DND-41 (cell line): Measurements from ENCODE around the gene CTCF.

Experiments used
- ATAC-seq: fragments of 200-7000 bp; cut with Tn5 transposase; 3 replicates; pipeline ENCODE4 v1.9.1; 2021; ENCODE audit warnings: low read depth; ENCODE audit not compliant: insufficient read depth
- DNase-seq: peaks from one replicate; pipeline ENCODE4 v3.0.0-alpha.2; 2020
- H2AFZ ChIP-seq: 2 replicates; pipeline ENCODE4 v1.6.0; 2012; ENCODE audit warnings: low read depth, low read length
- H3K27ac ChIP-seq: 2 replicates; pipeline ENCODE4 v1.5.1; 2012; ENCODE audit warnings: low read length, inconsistent platforms
- H3K27me3 ChIP-seq: fragments of 200-600 bp; sonication (generic); 2 replicates; pipeline ENCODE4 v1.6.0; 2012; ENCODE audit warnings: low read length, mild to moderate bottlenecking, inconsistent platforms; ENCODE audit not compliant: insufficient read depth, poor library complexity
- H3K36me3 ChIP-seq: 2 replicates; pipeline ENCODE4 v1.5.1; 2012; ENCODE audit warnings: low read length, inconsistent platforms; ENCODE audit not compliant: insufficient read depth
- H3K4me1 ChIP-seq: 2 replicates; pipeline ENCODE4 v1.5.1; 2012; ENCODE audit warnings: mild to moderate bottlenecking, low read length; ENCODE audit not compliant: insufficient read depth
- H3K4me2 ChIP-seq: 2 replicates; pipeline ENCODE4 v1.6.0; 2012; ENCODE audit warnings: mild to moderate bottlenecking, moderate library complexity, low read length, inconsistent platforms; ENCODE audit not compliant: insufficient read depth
- H3K4me3 ChIP-seq, 2 experiments: fragments of 200-600 bp in 1 of 2; shearing (Covaris generic) in 1 of 2; 2 replicates each; pipeline ENCODE4 v1.5.1; 2012 to 2016; ENCODE audit warnings: inconsistent platforms in 2 of 2, low read length in 2 of 2, mild to moderate bottlenecking in 2 of 2, low read depth in 1 of 2, moderate library complexity in 1 of 2
- H3K79me2 ChIP-seq: 2 replicates; pipeline ENCODE4 v1.6.0; 2012; ENCODE audit warnings: low read length, inconsistent platforms; ENCODE audit not compliant: insufficient read depth
- H3K9ac ChIP-seq: 2 replicates; pipeline ENCODE4 v1.6.0; 2012; ENCODE audit warnings: low read depth, mild to moderate bottlenecking, inconsistent platforms, low read length, moderate library complexity
- H3K9me3 ChIP-seq: 2 replicates; pipeline ENCODE4 v1.5.1; 2012; ENCODE audit warnings: low read length, moderate library complexity, mild to moderate bottlenecking, inconsistent platforms; ENCODE audit not compliant: insufficient read depth, severe bottlenecking
- H4K20me1 ChIP-seq: 2 replicates; pipeline ENCODE4 v1.6.0; 2012; ENCODE audit warnings: low read length; ENCODE audit not compliant: insufficient read depth
- EZH2 ChIP-seq: IDR thresholded peaks from 3 replicates; pipeline ENCODE4 v1.6.1; 2012; ENCODE audit warnings: borderline replicate concordance, low read depth, mild to moderate bottlenecking, moderate library complexity, low read length, inconsistent platforms; ENCODE audit not compliant: severe bottlenecking
- TF ChIP-seq, protein P1 (sequence below): IDR thresholded peaks from 2 replicates; pipeline ENCODE4 v1.5.1; 2012; ENCODE audit warnings: borderline replicate concordance, low read length, moderate library complexity, mild to moderate bottlenecking; ENCODE audit not compliant: poor library complexity, severe bottlenecking; ENCODE audit errors: extremely low read depth

The CTCF gene

DNA sequence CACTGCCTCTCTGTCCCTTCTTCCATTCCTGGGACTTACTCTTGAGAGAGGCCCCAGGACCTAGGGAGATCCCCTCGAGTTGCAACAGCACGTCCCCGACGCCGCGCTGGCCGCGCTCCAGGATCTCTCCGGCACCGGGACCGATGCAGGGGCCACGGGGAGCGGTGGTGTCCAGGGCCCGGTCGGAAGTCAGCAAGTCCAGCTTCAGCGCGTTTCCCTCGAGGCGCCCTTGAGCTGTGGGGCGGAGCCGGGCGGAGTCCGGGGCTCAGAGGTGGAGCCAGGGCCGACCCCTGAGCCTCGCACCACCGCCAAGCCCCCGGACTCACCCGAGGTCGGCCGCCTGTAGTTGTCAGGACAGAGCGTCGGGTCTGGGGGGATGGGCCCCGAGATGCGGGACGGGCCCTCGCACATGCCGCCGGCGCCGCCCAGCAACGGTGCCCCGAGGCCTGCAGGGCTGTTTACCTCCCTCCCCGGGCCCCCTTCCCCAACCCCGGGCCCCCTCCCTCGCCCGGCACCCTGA is 103.8 kb downstream of the CTCF start:
- H3K4me2 ChIP-seq, result peak overlapping the region; percentile 100
- H3K4me3 ChIP-seq, result peak overlapping the region; percentile 85 to 96; a peak in 3 of 4 replicates
- DNase-seq (no peak), ATAC-seq (peak; percentile 32)
- H3K79me2 ChIP-seq, result peaks cover 10% of the 10 kb centered on the region
- H3K9ac ChIP-seq, result peak overlapping the region; percentile 94
- peaks cover 27% of the 10 kb centered on the region for H3K36me3 ChIP-seq
- peaks cover 41% of the 10 kb centered on the region for H3K4me1 ChIP-seq
- 0 out of 2 replicates have a peak, but pooled peaks cover 2% of the 10 kb centered on the region for H4K20me1 ChIP-seq
- no peaks in the 10 kb centered on the region for H3K27me3 ChIP-seq
- peak overlapping the region; percentile 84 for H3K27ac ChIP-seq
- H2AFZ ChIP-seq, result peak overlapping the region; percentile 98
- H3K9me3 ChIP-seq, result no peaks in the 10 kb centered on the region
- TF ChIP-seq EZH2, result no peak
- TF ChIP-seq, protein P1, sequence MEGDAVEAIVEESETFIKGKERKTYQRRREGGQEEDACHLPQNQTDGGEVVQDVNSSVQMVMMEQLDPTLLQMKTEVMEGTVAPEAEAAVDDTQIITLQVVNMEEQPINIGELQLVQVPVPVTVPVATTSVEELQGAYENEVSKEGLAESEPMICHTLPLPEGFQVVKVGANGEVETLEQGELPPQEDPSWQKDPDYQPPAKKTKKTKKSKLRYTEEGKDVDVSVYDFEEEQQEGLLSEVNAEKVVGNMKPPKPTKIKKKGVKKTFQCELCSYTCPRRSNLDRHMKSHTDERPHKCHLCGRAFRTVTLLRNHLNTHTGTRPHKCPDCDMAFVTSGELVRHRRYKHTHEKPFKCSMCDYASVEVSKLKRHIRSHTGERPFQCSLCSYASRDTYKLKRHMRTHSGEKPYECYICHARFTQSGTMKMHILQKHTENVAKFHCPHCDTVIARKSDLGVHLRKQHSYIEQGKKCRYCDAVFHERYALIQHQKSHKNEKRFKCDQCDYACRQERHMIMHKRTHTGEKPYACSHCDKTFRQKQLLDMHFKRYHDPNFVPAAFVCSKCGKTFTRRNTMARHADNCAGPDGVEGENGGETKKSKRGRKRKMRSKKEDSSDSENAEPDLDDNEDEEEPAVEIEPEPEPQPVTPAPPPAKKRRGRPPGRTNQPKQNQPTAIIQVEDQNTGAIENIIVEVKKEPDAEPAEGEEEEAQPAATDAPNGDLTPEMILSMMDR, result no peak

DNA sequence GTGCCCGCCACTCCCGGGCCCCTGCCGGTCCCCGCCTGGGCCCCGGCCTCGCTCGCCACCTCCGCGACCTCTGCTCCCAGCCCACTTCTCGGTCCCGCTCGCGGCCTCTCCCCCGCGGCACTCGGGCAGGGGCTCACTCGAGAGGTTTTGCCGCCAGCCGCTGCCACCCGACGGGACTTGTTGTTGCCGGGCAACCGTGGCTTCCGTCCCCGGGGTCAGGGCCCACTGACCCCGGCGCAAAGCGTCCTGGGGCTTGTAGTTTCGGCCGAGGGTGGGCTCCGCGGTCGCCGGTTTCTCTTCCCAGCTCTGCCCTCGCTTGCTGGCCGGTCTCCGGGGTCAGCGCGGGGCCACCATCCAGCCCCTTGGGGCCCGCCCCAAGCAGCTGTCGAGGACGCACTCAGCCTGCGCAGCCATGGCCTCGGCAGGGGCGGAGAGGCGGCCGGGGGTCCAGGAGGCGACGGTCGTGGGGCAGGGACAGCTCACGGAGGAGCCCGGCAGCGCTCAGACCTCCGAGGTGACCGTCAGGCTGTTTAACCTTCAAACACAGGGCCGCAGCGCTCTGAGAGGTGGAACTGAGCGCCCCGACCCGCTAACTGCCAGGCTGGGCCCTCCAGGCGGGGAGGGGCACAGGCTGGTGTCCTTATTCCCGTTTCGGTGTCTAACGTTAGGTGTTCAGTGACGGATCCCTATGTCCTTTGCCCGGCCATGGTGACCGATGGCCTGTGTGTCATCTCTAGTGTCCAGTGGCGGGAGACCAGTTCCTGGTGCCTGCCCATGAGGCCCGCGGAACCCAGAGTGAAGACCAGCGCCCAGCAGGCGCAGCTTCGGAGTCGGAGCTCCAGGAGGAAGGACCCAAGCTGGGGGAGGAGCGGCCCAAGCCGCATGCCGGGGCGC is 104.5 kb downstream of the CTCF start, which contains the start of the genes C16orf86 and ENKD1:
Gene C16orf86, plus strand, starts transcription at position 256 of the 894 bp plus-strand sequence. Its CDS starts 157 bp downstream, at position 413.
Gene ENKD1, minus strand, starts transcription at position 192 of the 894 bp plus-strand sequence. CDS start 308 bp downstream, outside the sequence.
- peak; percentile 84 for ATAC-seq
- H3K36me3 ChIP-seq, result peaks cover 27% of the 10 kb centered on the region
- peaks cover 34% of the 10 kb centered on the region for H3K4me1 ChIP-seq

DNA sequence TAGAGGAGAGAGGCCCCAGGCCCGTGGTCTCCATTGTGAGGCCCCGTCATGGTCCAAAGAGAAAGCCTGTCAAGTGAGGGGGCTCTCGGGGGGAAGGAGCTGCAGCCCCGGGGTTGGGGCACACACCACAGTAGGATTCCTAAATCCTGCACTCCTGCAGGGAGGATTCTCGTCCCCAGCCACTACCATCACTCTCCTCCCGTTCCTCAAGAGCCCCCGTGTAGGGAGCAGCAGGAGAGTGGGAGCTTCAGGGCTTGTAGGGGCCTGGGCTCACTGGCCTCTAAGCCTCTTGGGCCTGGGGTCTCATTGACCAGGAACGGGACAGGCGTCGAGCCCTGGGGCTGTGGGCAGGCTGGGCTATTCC is 105.1 kb downstream of the CTCF start:
- Histone ChIP-seq H3K9ac (peak overlapping the region; percentile 94), H4K20me1 (0 out of 2 replicates have a peak, but pooled peaks cover 2% of the 10 kb centered on the region), H3K36me3 (peaks cover 21% of the 10 kb centered on the region), H3K4me2 (peak overlapping the region; percentile 100), H3K4me3 (peak overlapping the region; percentile 85 to 96; a peak in 3 of 4 replicates), H3K4me1 (peaks cover 34% of the 10 kb centered on the region), H2AFZ (peak overlapping the region; percentile 98), H3K27me3 (no peaks in the 10 kb centered on the region), H3K9me3 (no peaks in the 10 kb centered on the region), H3K79me2 (peaks cover 10% of the 10 kb centered on the region), H3K27ac (peak overlapping the region; percentile 84)
- ATAC-seq, result no peak
- TF ChIP-seq EZH2, result no peak
- TF ChIP-seq, protein P1, result no peak
- DNase-seq, result no peak

More for the DNA sequence above, 104.5 kb downstream of the CTCF start, which contains the start of the genes C16orf86 and ENKD1:
- H3K9ac ChIP-seq, result peak within 1 kb of the TSS; percentile 94
- peak within 1 kb of the TSS; percentile 84 for H3K27ac ChIP-seq
- H4K20me1 ChIP-seq, result 0 out of 2 replicates have a peak, but pooled peaks cover 2% of the 10 kb centered on the region
- no peaks in the 10 kb centered on the region for H3K27me3 ChIP-seq
- peak within 1 kb of the TSS; percentile 98 for H2AFZ ChIP-seq
- TF ChIP-seq, protein P1, result peak; percentile 2
- no peak for TF ChIP-seq EZH2
- peak within 1 kb of the TSS; percentile 85 to 96 for H3K4me3 ChIP-seq
- no peaks in the 10 kb centered on the region for H3K9me3 ChIP-seq
- peak within 1 kb of the TSS; percentile 100 for H3K4me2 ChIP-seq
- peak; percentile 85 for DNase-seq
- peaks cover 10% of the 10 kb centered on the region for H3K79me2 ChIP-seq
